ENCODE results near the gene COX6B1.
"Not testable (repeated sequence)": the region's sequence is repeated elsewhere in the genome, so short reads cannot be mapped to it uniquely, and the experiment has no call there.

Gene COX6B1

GRCh38 chr19:35648017-35648961 lies at the start of gene COX6B1:
Gene COX6B1 (plus strand): TSS chr19:35648323. CDS start chr19:35651244, 2,921 bp downstream.
- peak; percentile 89 for DNase-seq

GRCh38 chr19:35601971-35602370 lies 46.2 kb upstream of the COX6B1 start:
- DNase-seq: no peak

GRCh38 chr19:35604436-35604835 lies 43.7 kb upstream of the COX6B1 start:
- not testable (repeated sequence) for DNase-seq

- not testable (repeated sequence) for DNase-seq
Measured at GRCh38 chr19:35607170-35607569, 41.0 kb upstream of the COX6B1 start.

- DNase-seq: no peak
Measured at GRCh38 chr19:35607661-35608060, 40.5 kb upstream of the COX6B1 start.

GRCh38 chr19:35608251-35608650 lies 39.9 kb upstream of the COX6B1 start:
- no peak for DNase-seq

- DNase-seq: no peak
Measured at GRCh38 chr19:35609851-35610353, 38.2 kb upstream of the COX6B1 start.

GRCh38 chr19:35612224-35612558 lies 35.9 kb upstream of the COX6B1 start:
- no peak for DNase-seq

- peak; percentile 87 for DNase-seq
Measured at GRCh38 chr19:35612559-35613321, 35.4 kb upstream of the COX6B1 start, which contains the start of gene HAUS5. Gene HAUS5 (plus strand): TSS chr19:35612735. CDS start chr19:35612795, 60 bp downstream.

GRCh38 chr19:35613574-35613973 lies 34.5 kb upstream of the COX6B1 start:
- no peak for DNase-seq

GRCh38 chr19:35615036-35615435 lies 33.1 kb upstream of the COX6B1 start:
- DNase-seq: no peak

GRCh38 chr19:35618857-35619256 lies 29.3 kb upstream of the COX6B1 start:
- no peak for DNase-seq

- no peak for DNase-seq
Measured at GRCh38 chr19:35619290-35619923, 28.7 kb upstream of the COX6B1 start.

- DNase-seq: no peak
Measured at GRCh38 chr19:35620001-35620400, 28.1 kb upstream of the COX6B1 start.

- DNase-seq: no peak
Measured at GRCh38 chr19:35621708-35622107, 26.4 kb upstream of the COX6B1 start.

GRCh38 chr19:35622750-35623149 lies 25.4 kb upstream of the COX6B1 start:
- no peak for DNase-seq

- no peak for DNase-seq
Measured at GRCh38 chr19:35623327-35624010, 24.7 kb upstream of the COX6B1 start.

GRCh38 chr19:35628264-35628564 lies 19.9 kb upstream of the COX6B1 start:
- DNase-seq: no peak

GRCh38 chr19:35628565-35629331 lies 19.4 kb upstream of the COX6B1 start, which contains the start of gene RBM42:
Gene RBM42 (plus strand): TSS chr19:35629036. CDS start chr19:35629154, 118 bp downstream.
- DNase-seq: peak; percentile 97

GRCh38 chr19:35629332-35629633 lies 18.8 kb upstream of the COX6B1 start:
- no peak for DNase-seq

GRCh38 chr19:35633727-35634440 lies 14.2 kb upstream of the COX6B1 start:
- DNase-seq: no peak

Measured in NK-92 treated with Interleukin-12 subunit alpha and Interleukin-12 subunit beta, amount 100 ng/mL, for 24 hours (cell line).